Liver (tissue), 9 donors: Measurements from ENCODE around the gene TUNAR. TPM values are rescaled to one million over a fixed set of nuclear protein-coding genes. Genes with fewer than 3 reads are reported as not detected.

ENCODE experiments used
- DNase-seq: peaks from one replicate; pipeline ENCODE4 v3.0.0-alpha.2; 2017; ENCODE audit warnings: low spot score
- H3K27ac ChIP-seq, 2 donors: one replicate each; pipeline ENCODE4 v1.7.0; 2013; ENCODE audit warnings: inconsistent platforms in 2 of 2, low read length in 2 of 2, control low read depth in 1 of 2, low read depth in 1 of 2, mild to moderate bottlenecking in 1 of 2
- H3K27me3 ChIP-seq, 4 donors: one replicate each; pipeline versions ENCODE4 v1.6.1 to v1.7.0; 2013; ENCODE audit warnings: low read length in 3 of 4, inconsistent platforms in 1 of 4, mild to moderate bottlenecking in 1 of 4, moderate library complexity in 1 of 4; ENCODE audit not compliant: control insufficient read depth in 4 of 4, insufficient read depth in 4 of 4
- H3K36me3 ChIP-seq, 4 donors: one replicate each; pipeline versions ENCODE4 v1.6.1 to v1.7.0; 2013; ENCODE audit warnings: low read length in 3 of 4, mild to moderate bottlenecking in 3 of 4, low read depth in 1 of 4, moderate library complexity in 1 of 4; ENCODE audit not compliant: control insufficient read depth in 4 of 4, insufficient read depth in 3 of 4
- H3K4me1 ChIP-seq, 4 donors: one replicate each; pipeline versions ENCODE4 v1.6.1 to v1.7.0; 2013; ENCODE audit warnings: low read length in 3 of 4, mild to moderate bottlenecking in 3 of 4, moderate library complexity in 1 of 4; ENCODE audit not compliant: control insufficient read depth in 4 of 4, insufficient read depth in 4 of 4
- H3K4me3 ChIP-seq, 3 donors: one replicate each; pipeline versions ENCODE4 v1.6.1 to v1.7.0; 2013; ENCODE audit warnings: low read length in 3 of 3, control low read depth in 1 of 3, low read depth in 1 of 3, mild to moderate bottlenecking in 1 of 3
- H3K9ac ChIP-seq, 2 donors: one replicate each; pipeline ENCODE4 v1.7.0; 2013; ENCODE audit warnings: low read length in 2 of 2, mild to moderate bottlenecking in 2 of 2, moderate library complexity in 2 of 2, control low read depth in 1 of 2, low read depth in 1 of 2
- H3K9me3 ChIP-seq, 4 donors: one replicate each; pipeline versions ENCODE4 v1.6.1 to v1.7.0; 2013; ENCODE audit warnings: low read length in 3 of 4; ENCODE audit not compliant: control insufficient read depth in 4 of 4
- ATF3 ChIP-seq: IDR thresholded peaks from 2 replicates; pipeline ENCODE4 v1.6.1; 2016; ENCODE audit warnings: antibody characterized with exemption
- EGR1 ChIP-seq, 2 donors: IDR thresholded peaks; 2 replicates each; pipeline ENCODE4 v1.6.1; 2016 to 2018; ENCODE audit warnings: antibody characterized with exemption in 2 of 2, low read depth in 2 of 2
- FOXA1 ChIP-seq: IDR thresholded peaks from 2 replicates; pipeline ENCODE4 v1.6.1; 2016; ENCODE audit warnings: antibody characterized with exemption
- GABPA ChIP-seq, 2 donors: IDR thresholded peaks in 1 of 2; conservative IDR thresholded peaks in 1 of 2; 2 replicates each; pipeline ENCODE4 v1.6.1; 2016; ENCODE audit warnings: antibody characterized with exemption in 2 of 2, mild to moderate bottlenecking in 1 of 2, moderate library complexity in 1 of 2
- HNF4A ChIP-seq, 2 donors: conservative IDR thresholded peaks; 2 replicates each; pipeline ENCODE4 v1.6.1; 2016; ENCODE audit warnings: antibody characterized with exemption in 2 of 2, mild to moderate bottlenecking in 2 of 2
- HNF4G ChIP-seq: IDR thresholded peaks from 2 replicates; pipeline ENCODE4 v1.6.1; 2016; ENCODE audit warnings: antibody characterized with exemption
- JUND ChIP-seq, 2 donors: IDR thresholded peaks; 2 replicates each; pipeline ENCODE4 v1.6.1; 2016; ENCODE audit warnings: antibody characterized with exemption in 2 of 2
- NR2F2 ChIP-seq: IDR thresholded peaks from 2 replicates; pipeline ENCODE4 v1.6.1; 2016; ENCODE audit warnings: antibody characterized with exemption
- RAD21 ChIP-seq, 2 donors: IDR thresholded peaks; 2 replicates each; pipeline ENCODE4 v1.6.1; 2016; ENCODE audit warnings: antibody characterized with exemption in 2 of 2, mild to moderate bottlenecking in 2 of 2
- RXRA ChIP-seq, 2 donors: IDR thresholded peaks; 2 replicates each; pipeline ENCODE4 v1.6.1; 2017 to 2018; ENCODE audit warnings: antibody characterized with exemption in 2 of 2, mild to moderate bottlenecking in 1 of 2
- SP1 ChIP-seq: IDR thresholded peaks from 2 replicates; pipeline ENCODE4 v1.6.1; 2018; ENCODE audit warnings: antibody characterized with exemption, mild to moderate bottlenecking
- TAF1 ChIP-seq: conservative IDR thresholded peaks from 2 replicates; pipeline ENCODE4 v1.6.1; 2016; ENCODE audit warnings: antibody characterized with exemption, mild to moderate bottlenecking
- YY1 ChIP-seq: IDR thresholded peaks from 2 replicates; pipeline ENCODE4 v1.6.1; 2016; ENCODE audit warnings: antibody characterized with exemption, mild to moderate bottlenecking
- WGBS: extraction: QIAGEN DNeasy Blood & Tissue Kit; methylation state at CpG from one replicate; pipeline ENCODE4 v1.1.7; 2013; 5-methylcytosine and 5-hydroxymethylcytosine counted together
- polyA plus RNA-seq, 2 donors: library from polyadenylated mRNA; stranded (reverse) in 1 of 2; unstranded in 1 of 2; fragments of 200-250 nt in 1 of 2; fragments of >200 nt in 1 of 2; fragmentation: Nextera tagmentation in 1 of 2; extraction: Ambion mirVana in 1 of 2; gene quantifications; one replicate each; pipeline versions ENCODE4 v1.2.1 to v1.2.3, GENCODE V29; 2013 to 2015
- total RNA-seq, 2 donors: library from RNA; depleted of rRNA; stranded (reverse); fragments of >200 nt; gene quantifications; one replicate each; pipeline ENCODE4 v1.2.3, GENCODE V29; 2014
- TF ChIP-seq, protein P1 (sequence below): IDR thresholded peaks from 2 replicates; pipeline ENCODE4 v1.6.1; 2016; ENCODE audit warnings: antibody characterized with exemption, mild to moderate bottlenecking
- TF ChIP-seq, protein P2 (sequence below): IDR thresholded peaks from 2 replicates; pipeline ENCODE4 v1.6.1; 2016; ENCODE audit warnings: antibody characterized with exemption
- TF ChIP-seq, protein P3 (sequence below): IDR thresholded peaks from 2 replicates; pipeline ENCODE4 v1.6.1; 2016; ENCODE audit warnings: antibody characterized with exemption
- donor health status: healthy.
- donor health status: healthy.
- donor health status: healthy.
- donor health status: healthy.
- donor health status: healthy.

Gene TUNAR
- total and polyA plus RNA-seq, 4 donors, result 0.14 TPM; not detected in 3

GRCh38 chr14:95841668-95842067 lies 35.0 kb upstream of the TUNAR start:
- no peak overlapping the region for H3K4me3 ChIP-seq
- no peak overlapping the region for H3K27ac ChIP-seq
- H3K36me3 ChIP-seq, result no peaks in the 10 kb centered on the region
- TF ChIP-seq, protein P1, sequence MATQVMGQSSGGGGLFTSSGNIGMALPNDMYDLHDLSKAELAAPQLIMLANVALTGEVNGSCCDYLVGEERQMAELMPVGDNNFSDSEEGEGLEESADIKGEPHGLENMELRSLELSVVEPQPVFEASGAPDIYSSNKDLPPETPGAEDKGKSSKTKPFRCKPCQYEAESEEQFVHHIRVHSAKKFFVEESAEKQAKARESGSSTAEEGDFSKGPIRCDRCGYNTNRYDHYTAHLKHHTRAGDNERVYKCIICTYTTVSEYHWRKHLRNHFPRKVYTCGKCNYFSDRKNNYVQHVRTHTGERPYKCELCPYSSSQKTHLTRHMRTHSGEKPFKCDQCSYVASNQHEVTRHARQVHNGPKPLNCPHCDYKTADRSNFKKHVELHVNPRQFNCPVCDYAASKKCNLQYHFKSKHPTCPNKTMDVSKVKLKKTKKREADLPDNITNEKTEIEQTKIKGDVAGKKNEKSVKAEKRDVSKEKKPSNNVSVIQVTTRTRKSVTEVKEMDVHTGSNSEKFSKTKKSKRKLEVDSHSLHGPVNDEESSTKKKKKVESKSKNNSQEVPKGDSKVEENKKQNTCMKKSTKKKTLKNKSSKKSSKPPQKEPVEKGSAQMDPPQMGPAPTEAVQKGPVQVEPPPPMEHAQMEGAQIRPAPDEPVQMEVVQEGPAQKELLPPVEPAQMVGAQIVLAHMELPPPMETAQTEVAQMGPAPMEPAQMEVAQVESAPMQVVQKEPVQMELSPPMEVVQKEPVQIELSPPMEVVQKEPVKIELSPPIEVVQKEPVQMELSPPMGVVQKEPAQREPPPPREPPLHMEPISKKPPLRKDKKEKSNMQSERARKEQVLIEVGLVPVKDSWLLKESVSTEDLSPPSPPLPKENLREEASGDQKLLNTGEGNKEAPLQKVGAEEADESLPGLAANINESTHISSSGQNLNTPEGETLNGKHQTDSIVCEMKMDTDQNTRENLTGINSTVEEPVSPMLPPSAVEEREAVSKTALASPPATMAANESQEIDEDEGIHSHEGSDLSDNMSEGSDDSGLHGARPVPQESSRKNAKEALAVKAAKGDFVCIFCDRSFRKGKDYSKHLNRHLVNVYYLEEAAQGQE, result no peak
- TF ChIP-seq EGR1 (IDR thresholded peaks at IDR 0.05; ENCODE audit: low read depth in 2 of 2), result no peak
- peaks cover 0 to 3% (median 0%) of the 10 kb centered on the region in 4 donors for H3K27me3 ChIP-seq
- WGBS, result 59% methylated on average over 1 of the region's 1 CpG
- no peak overlapping the region for H3K9ac ChIP-seq
- DNase-seq, result no peak
- H3K9me3 ChIP-seq, result no peaks in the 10 kb centered on the region
- H3K4me1 ChIP-seq, result no peaks in the 10 kb centered on the region

DNA sequence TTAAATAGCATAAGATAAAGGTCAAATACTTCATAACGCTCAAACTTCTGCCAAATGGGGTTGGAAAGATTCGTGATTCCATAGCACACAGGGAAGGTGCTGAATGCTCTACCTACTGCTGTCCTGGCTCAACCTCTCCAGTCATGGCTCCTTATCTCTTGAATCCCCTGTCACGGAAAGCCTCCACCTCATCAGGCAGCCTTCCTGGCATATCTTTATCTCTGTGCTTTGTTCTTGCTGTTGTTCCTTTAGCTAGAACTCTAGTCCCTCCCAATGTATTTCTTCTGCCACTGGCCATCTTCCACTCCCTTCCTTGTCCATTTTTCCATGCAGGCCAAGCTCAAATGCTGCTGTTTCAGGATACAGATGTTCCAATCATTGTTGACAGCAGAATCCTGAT lies 26.9 kb upstream of the TUNAR start:
- no peak overlapping the region for H3K4me3 ChIP-seq
- no peak overlapping the region for H3K27ac ChIP-seq
- H3K4me1 ChIP-seq, result no peaks in the 10 kb centered on the region
- TF ChIP-seq FOXA1, result no peak
- DNase-seq, result no peak
- no peaks in the 10 kb centered on the region for H3K9me3 ChIP-seq
- 49% methylated on average over 3 of the region's 3 CpGs for WGBS
- no peaks in the 10 kb centered on the region for H3K36me3 ChIP-seq
- peaks cover 0 to 3% (median 0%) of the 10 kb centered on the region in 4 donors for H3K27me3 ChIP-seq
- H3K9ac ChIP-seq, result no peak overlapping the region

DNA sequence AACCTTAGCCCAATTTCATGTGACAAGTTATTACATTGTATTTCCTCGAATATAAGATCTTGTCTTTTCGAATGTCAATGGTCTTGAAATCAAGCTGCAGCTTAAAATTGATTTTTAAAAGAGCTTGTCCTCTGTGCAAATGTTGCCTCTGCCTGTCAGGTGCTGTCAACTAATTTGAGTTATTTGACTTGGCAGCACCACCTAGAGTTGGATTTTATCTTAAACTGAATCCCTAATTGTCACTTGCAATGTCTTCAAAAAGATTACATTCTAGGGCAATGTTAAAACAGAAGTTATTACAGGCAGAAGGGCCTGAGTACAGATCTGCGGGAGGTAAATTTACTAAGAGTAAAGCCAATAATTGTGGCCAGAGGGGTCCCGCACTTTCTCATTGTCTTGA lies 26.2 kb upstream of the TUNAR start:
- no peak overlapping the region for H3K27ac ChIP-seq
- 56% methylated on average over 4 of the region's 4 CpGs for WGBS
- H3K4me1 ChIP-seq, result no peaks in the 10 kb centered on the region
- peaks cover 0 to 3% (median 0%) of the 10 kb centered on the region in 4 donors for H3K27me3 ChIP-seq
- H3K9ac ChIP-seq, result no peak overlapping the region
- DNase-seq, result no peak
- TF ChIP-seq RAD21 (IDR thresholded peaks at IDR 0.05) (no peak), GABPA (IDR thresholded peaks at IDR 0.05 in 1 of 2, conservative IDR thresholded peaks at IDR 0.05 in 1 of 2) (no peak), HNF4G (no peak), TAF1 (no peak), SP1 (no peak), JUND (IDR thresholded peaks at IDR 0.05) (no peak), YY1 (no peak), ATF3 (no peak), HNF4A (conservative IDR thresholded peaks at IDR 0.05) (no peak), NR2F2 (no peak), FOXA1 (no peak), RXRA (IDR thresholded peaks at IDR 0.05) (no peak)
- TF ChIP-seq, protein P2, sequence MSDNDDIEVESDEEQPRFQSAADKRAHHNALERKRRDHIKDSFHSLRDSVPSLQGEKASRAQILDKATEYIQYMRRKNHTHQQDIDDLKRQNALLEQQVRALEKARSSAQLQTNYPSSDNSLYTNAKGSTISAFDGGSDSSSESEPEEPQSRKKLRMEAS, result no peak
- TF ChIP-seq, protein P1, result no peak
- TF ChIP-seq, protein P3, sequence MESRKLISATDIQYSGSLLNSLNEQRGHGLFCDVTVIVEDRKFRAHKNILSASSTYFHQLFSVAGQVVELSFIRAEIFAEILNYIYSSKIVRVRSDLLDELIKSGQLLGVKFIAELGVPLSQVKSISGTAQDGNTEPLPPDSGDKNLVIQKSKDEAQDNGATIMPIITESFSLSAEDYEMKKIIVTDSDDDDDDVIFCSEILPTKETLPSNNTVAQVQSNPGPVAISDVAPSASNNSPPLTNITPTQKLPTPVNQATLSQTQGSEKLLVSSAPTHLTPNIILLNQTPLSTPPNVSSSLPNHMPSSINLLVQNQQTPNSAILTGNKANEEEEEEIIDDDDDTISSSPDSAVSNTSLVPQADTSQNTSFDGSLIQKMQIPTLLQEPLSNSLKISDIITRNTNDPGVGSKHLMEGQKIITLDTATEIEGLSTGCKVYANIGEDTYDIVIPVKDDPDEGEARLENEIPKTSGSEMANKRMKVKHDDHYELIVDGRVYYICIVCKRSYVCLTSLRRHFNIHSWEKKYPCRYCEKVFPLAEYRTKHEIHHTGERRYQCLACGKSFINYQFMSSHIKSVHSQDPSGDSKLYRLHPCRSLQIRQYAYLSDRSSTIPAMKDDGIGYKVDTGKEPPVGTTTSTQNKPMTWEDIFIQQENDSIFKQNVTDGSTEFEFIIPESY, result no peak
- H3K36me3 ChIP-seq, result no peaks in the 10 kb centered on the region
- H3K9me3 ChIP-seq, result no peaks in the 10 kb centered on the region
- H3K4me3 ChIP-seq, result no peak overlapping the region
